HG03442 (cell line): ENCODE results near the gene DNAJC27.

Experiments used
- ATAC-seq: cut with Tn5 transposase; IDR thresholded peaks from one replicate; pipeline ENCODE4 v1.9.1; 2021; ENCODE audit warnings: mild to moderate bottlenecking, moderate library complexity; ENCODE audit not compliant: unreplicated experiment

DNAJC27 gene

DNA sequence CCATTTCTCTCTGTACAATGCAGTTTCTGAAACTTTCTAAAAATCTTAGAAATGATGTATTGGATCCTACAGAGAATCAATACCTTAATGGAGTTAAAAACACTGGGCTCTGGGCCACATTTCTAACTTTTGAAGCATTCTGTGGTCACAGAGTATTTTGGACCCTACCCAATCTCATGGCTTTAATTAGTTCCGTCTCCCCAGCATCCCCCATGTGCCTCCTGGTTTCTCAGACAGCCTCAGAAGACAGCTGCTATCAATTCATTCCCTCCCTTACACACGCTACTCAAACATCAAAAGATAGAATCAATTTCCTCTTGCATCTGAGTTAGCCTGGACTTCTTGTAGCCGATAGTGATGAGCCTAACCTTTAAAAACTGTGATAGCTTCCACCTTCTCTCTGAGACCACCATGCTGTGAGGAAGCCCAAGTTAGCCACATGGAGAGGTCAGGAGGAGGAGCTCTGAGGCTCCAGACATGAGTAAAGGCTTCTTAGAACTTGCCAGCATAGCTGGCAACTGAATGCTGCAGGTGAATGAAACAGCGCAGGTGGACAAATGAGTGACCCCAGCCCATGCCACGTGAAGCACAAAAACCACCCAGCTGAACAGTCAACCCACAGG, 62.1 kb downstream of the DNAJC27 start:
- no peak for ATAC-seq

DNA sequence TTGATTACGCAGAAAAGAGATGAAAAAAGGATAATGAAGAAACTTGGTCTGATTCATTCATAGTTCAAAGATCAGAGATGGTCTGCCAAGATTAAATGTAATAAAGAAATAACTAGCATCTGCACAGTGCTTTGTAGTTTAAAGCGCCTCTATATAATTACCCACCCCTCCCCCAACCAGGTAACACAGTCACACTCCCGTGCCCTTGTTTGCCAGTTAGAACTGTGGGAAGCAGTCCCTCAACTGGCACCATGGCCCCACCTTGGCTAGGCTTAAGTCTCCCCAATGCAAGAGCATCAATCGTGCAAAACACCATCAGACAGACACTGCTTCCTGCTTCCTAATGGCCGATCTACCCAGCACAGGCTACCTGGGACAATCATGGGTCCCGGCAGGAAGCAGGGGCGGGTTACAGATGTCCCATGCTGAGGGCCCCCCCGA, 63.3 kb downstream of the DNAJC27 start:
- ATAC-seq: no peak

DNA sequence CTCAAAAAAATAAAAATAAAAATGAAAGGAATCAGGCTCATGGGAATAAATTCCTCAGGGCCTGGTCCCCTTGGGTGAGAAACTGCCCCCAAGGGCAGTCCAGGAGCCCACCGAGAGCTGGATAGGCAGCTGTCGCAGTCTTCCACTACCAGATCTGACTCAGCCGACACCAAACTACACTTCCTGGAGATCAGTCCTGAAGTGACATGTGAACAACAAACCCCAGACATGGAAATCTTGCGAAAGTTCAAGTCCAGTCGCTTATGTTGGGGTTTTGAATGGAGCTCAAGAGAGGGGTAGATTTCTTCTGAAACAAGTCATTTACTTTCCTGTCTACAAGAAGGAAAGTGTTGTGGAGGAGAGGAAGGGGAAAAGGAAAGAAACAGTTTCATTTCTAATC, 64.6 kb downstream of the DNAJC27 start:
- no peak for ATAC-seq

DNA sequence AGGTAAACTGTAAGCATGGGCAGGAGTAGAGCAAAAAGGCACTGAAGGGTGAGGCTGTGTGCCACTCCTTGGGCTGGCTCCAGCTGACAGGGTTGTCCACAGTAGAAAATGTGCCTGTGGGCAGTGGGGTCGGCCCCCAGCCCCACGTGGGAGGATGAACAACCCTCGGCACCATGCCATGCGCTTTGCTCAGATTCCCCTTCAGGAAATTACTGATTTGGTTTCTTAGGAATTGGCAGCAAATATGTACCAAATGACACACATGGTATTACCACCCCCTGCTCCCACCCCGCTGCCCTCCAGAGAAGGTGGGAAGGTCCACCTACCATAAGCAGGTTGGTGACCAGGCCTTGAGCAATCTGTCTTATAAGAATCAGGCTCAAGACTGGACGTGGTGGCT, 65.3 kb downstream of the DNAJC27 start:
- ATAC-seq: no peak

DNA sequence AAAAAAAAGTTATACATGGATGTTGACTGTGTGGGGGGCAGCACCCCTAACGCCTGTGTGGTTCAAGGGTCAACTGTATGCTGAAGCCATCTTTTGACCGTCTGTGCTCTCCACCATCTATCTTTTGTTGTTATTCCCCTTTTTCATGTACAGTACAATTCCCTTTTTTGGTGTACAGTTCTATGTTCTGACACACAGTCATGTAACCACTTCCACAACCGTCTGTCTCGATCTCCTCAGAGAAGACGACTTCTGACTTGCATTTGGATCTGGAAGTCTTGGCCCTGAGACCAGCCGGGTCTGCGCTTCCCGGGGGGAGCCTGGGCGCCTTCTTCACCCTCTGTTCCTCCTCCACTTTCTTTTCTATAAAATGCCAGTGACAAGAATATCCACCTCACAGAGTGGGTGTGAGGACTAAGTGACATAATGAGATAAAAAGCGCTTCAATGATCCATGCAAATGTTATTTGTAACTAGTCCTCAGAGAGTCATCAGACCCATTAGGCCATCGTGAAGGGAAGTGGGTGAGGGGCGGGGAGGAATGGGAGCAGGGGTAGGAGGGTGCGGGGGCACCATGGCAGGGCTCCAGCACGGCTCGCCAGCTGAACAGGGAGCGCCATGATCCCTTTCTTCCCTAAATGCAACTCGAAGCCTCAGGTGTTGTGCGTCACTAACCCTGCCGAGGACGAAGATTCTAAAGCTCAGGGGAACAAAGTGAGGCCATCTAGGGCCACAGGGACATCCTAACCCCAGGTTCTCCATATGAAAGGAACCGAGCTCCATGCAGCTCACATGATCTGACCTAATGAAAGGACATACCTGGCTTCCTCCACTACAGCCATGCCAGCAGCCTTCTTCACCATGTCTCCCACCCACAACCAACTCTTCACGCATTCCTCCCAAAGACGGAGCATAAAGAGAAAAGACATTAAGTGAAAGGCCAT, 68.3 kb downstream of the DNAJC27 start:
- no peak for ATAC-seq

DNA sequence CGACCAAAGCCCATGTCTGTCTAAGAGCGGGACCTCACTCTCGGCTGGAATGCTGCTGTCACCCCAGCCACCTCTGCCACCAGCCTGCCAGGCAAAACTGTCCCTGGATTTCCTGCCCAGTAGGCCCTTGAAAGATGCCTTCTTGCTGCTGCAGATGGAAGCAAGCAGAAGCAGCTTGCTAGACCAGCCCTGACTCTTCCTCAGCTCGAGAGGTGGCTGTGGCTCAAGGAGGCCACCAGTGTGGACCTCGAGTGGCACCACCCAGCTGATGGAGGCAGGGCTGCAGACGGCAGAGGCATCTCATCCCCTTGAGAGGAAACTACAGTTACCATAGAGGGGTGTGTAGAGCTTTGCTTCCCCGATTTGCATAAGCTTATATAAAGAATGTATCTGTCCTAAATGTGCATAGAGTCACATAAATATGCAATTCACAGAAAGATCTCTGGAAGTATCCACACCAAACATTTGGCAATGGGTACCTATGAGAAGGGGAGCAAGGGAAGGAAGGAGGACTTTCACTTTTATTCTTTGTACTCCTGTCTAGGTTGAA, 72.3 kb downstream of the DNAJC27 start:
- ATAC-seq: no peak

DNA sequence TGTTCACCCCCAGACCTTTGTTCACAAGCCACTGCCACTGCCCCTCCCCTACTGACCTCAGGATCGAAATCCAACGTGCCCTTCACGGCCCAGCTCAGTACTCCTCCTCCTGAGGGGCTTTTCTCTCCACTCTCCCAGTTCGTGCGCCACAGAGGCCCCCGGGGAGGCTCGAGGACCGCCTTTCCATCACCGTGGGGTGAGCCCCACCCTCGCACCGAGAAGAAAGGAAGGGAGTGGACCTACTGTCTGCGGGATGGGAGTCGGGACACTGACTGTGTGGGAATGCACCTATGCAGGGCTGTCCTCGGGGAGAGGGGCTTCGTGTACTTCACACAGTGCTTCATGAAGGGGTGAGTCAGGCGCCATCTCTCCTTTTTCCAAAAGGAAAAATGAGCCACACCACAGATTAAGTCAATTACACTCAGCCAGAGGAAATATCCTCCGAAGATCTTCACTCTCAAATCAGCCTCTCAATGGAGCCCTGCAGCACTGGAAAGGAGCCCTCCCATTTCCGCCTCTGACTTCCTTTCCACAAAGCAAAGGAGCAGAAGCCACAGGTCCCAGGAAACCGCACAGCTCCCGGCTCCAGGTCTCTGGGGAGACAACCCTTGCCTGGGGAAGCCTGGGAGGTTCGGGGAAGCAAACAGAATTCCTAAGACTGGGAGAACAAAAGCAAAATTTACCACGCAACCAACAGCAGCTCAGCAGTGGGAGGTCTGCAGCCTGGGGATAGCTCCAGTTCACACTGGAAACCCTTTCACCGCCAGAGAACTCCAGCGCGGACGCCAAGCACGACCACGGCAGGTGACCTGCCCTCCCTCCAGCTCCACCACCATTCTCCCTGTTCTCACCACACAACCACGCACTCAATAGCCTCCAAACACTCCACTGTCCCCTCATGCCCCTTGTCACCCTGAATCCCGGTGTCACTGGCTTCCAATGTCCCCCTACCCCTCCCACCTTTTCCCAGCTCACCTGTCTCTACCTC, 73.3 kb downstream of the DNAJC27 start:
- no peak for ATAC-seq

DNA sequence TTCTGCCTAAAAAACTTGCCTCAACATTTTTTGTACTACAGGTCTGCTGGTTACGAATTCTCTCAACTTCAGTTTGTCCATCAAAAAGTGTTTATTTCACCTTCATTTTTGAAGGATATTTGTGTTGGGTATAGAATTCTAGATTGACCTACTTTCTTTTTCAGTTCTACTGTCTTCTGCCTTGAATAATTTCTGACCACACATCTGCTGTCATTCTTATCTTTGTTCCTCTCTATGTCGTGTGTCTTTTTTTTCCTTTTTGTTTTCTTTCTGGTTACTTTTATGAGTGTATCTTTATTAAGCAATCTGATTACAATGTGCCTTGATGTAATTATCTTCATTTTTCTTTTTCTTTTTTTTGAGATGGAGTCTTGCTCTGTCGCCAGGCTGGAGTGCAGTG, 77.0 kb downstream of the DNAJC27 start:
- no peak for ATAC-seq

DNA sequence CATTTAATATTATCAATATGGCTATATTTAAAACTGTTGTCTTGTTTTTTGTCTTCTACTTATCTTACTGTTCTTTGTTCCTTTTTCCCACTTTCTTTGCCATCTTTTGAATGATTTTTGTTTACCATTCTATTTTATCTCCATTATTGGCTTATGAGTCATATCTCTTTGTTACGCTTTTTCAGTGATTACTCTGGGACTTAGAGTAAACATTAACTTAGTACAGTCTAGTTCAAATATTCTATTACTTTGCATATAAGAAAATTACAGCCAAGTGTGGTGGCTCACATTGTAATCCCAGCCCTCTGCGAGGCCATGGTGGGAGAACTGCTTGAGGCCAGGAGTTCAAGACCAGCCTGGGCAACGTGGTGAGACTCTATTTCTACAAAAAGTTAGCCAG, 77.8 kb downstream of the DNAJC27 start:
- ATAC-seq: no peak
